Neuronal stem cell (in vitro differentiated cells): ENCODE data around the gene RAB6B.

Source experiments
- DNase-seq: peaks from one replicate; pipeline ENCODE4 v3.0.0-alpha.2; 2013; ENCODE audit warnings: low spot score
- H2AFZ ChIP-seq: one replicate; pipeline ENCODE4 v1.6.1; 2013; ENCODE audit warnings: mild to moderate bottlenecking, low read length, inconsistent platforms
- H2AK5ac ChIP-seq: 2 replicates; pipeline ENCODE4 v1.6.1; 2013; ENCODE audit warnings: low read depth, mild to moderate bottlenecking, inconsistent platforms, low read length, moderate library complexity, mixed read lengths
- H2BK120ac ChIP-seq: 2 replicates; pipeline ENCODE4 v1.6.1; 2013; ENCODE audit warnings: low read depth, mild to moderate bottlenecking, inconsistent platforms, low read length, moderate library complexity, mixed read lengths
- H2BK12ac ChIP-seq: one replicate; pipeline ENCODE4 v1.6.1; 2013; ENCODE audit warnings: low read length, inconsistent platforms
- H2BK15ac ChIP-seq: 2 replicates; pipeline ENCODE4 v1.6.1; 2013; ENCODE audit warnings: mild to moderate bottlenecking, low read length, inconsistent platforms, mixed read lengths
- H2BK5ac ChIP-seq: one replicate; pipeline ENCODE4 v1.6.1; 2013; ENCODE audit warnings: inconsistent platforms, mild to moderate bottlenecking, low read length, moderate library complexity
- H3K14ac ChIP-seq: one replicate; pipeline ENCODE4 v1.6.1; 2013; ENCODE audit warnings: low read length, inconsistent platforms
- H3K18ac ChIP-seq: 2 replicates; pipeline ENCODE4 v1.6.1; 2013; ENCODE audit warnings: low read length, inconsistent platforms
- H3K23ac ChIP-seq: 2 replicates; pipeline ENCODE4 v1.6.1; 2013; ENCODE audit warnings: low read depth, mild to moderate bottlenecking, mixed read lengths, low read length, inconsistent platforms; ENCODE audit not compliant: poor library complexity
- H3K27ac ChIP-seq: replicated peaks from 3 replicates; pipeline ENCODE4 v1.5.1; 2013; ENCODE audit warnings: low read length, inconsistent platforms
- H3K27me3 ChIP-seq, 3 experiments: 2 replicates each; pipeline ENCODE4 v1.6.1; 2013; ENCODE audit warnings: low read length in 3 of 3, mild to moderate bottlenecking in 2 of 3, inconsistent platforms in 1 of 3, low read depth in 1 of 3, mixed read lengths in 1 of 3, moderate library complexity in 1 of 3; ENCODE audit not compliant: control insufficient read depth in 3 of 3, insufficient read depth in 3 of 3
- H3K36me3 ChIP-seq, 2 donors: replicated peaks in 1 of 2; 2 replicates each; pipeline ENCODE4 v1.6.1; 2013; ENCODE audit warnings: low read length in 2 of 2; ENCODE audit not compliant: control insufficient read depth in 2 of 2, insufficient read depth in 2 of 2
- H3K4ac ChIP-seq: 2 replicates; pipeline ENCODE4 v1.6.1; 2013; ENCODE audit warnings: inconsistent platforms, mild to moderate bottlenecking, low read length, moderate library complexity
- H3K4me1 ChIP-seq, 2 donors: 1 replicate in 1 of 2; 2 replicates in 1 of 2; pipeline ENCODE4 v1.6.1; 2013; ENCODE audit warnings: low read length in 2 of 2, low read depth in 1 of 2; ENCODE audit not compliant: control insufficient read depth in 2 of 2, insufficient read depth in 1 of 2
- H3K4me2 ChIP-seq: one replicate; pipeline ENCODE4 v1.6.1; 2013; ENCODE audit warnings: mild to moderate bottlenecking, low read length, inconsistent platforms; ENCODE audit not compliant: insufficient read depth, poor library complexity, severe bottlenecking
- H3K4me3 ChIP-seq, 2 donors: 2 replicates each; pipeline ENCODE4 v1.5.1; 2013; ENCODE audit warnings: low read length in 2 of 2, mild to moderate bottlenecking in 2 of 2, inconsistent platforms in 1 of 2, moderate library complexity in 1 of 2
- H3K79me1 ChIP-seq: one replicate; pipeline ENCODE4 v1.6.1; 2013; ENCODE audit warnings: low read depth, mild to moderate bottlenecking, inconsistent platforms, low read length, moderate library complexity
- H3K9ac ChIP-seq: one replicate; pipeline ENCODE4 v1.6.1; 2013; ENCODE audit warnings: mild to moderate bottlenecking, low read depth, low read length, inconsistent platforms; ENCODE audit not compliant: poor library complexity
- H3K9me3 ChIP-seq, 2 donors: replicated peaks in 1 of 2; 2 replicates each; pipeline versions ENCODE3 to v1.6.1; 2013; ENCODE audit warnings: low read length in 2 of 2, mild to moderate bottlenecking in 2 of 2, inconsistent platforms in 1 of 2, low read depth in 1 of 2, mixed read lengths in 1 of 2, moderate library complexity in 1 of 2; ENCODE audit not compliant: control insufficient read depth in 2 of 2, insufficient read depth in 1 of 2
- H4K8ac ChIP-seq: one replicate; pipeline ENCODE4 v1.6.1; 2013; ENCODE audit warnings: low read depth, mild to moderate bottlenecking, inconsistent platforms, low read length, moderate library complexity
- H4K91ac ChIP-seq: one replicate; pipeline ENCODE4 v1.6.1; 2013; ENCODE audit warnings: low read length, low read depth, mild to moderate bottlenecking, inconsistent platforms; ENCODE audit not compliant: poor library complexity
- WGBS, 2 donors: extraction: QIAGEN DNeasy Blood & Tissue Kit; methylation state at CpG; one replicate each; pipeline ENCODE4 v1.1.7; 2013; ENCODE audit warnings: missing lambda C conversion rate in 2 of 2, mixed read lengths in 1 of 2; ENCODE audit not compliant: insufficient read length in 2 of 2, insufficient replicate concordance in 1 of 2; ENCODE audit errors: extremely low coverage in 2 of 2; 5-methylcytosine and 5-hydroxymethylcytosine counted together

RAB6B gene

GRCh38 chr3:133824961-133825485 lies 70.7 kb downstream of the RAB6B start:
- no peak overlapping the region for H4K8ac ChIP-seq
- no peak overlapping the region for H2AK5ac ChIP-seq
- H3K4me1 ChIP-seq = peaks cover 0 to 5% of the 10 kb centered on the region in 2 donors
- no peak overlapping the region for H2BK15ac ChIP-seq
- H3K14ac ChIP-seq = no peak overlapping the region
- no peak overlapping the region for H2BK12ac ChIP-seq
- no peaks in the 10 kb centered on the region for H3K9me3 ChIP-seq
- no peak overlapping the region for H2BK120ac ChIP-seq
- H3K18ac ChIP-seq = no peak overlapping the region
- H4K91ac ChIP-seq = no peak overlapping the region
- no peak overlapping the region for H3K4me2 ChIP-seq
- no CpG with 5 or more reads among the region's 8 CpGs for WGBS, 2 donors
- H3K27ac ChIP-seq = no peak overlapping the region
- peaks cover 22 to 35% of the 10 kb centered on the region in 2 donors for H3K36me3 ChIP-seq
- H2AFZ ChIP-seq = no peak overlapping the region
- H3K23ac ChIP-seq = no peak overlapping the region
- peaks cover 0 to 4% (median 0%) of the 10 kb centered on the region in 3 experiments for H3K27me3 ChIP-seq
- no peak overlapping the region for H2BK5ac ChIP-seq
- no peak overlapping the region for H3K9ac ChIP-seq
- H3K4ac ChIP-seq = no peak overlapping the region
- no peak for DNase-seq
- no peaks in the 10 kb centered on the region for H3K79me1 ChIP-seq
- H3K4me3 ChIP-seq = no peak overlapping the region

DNA sequence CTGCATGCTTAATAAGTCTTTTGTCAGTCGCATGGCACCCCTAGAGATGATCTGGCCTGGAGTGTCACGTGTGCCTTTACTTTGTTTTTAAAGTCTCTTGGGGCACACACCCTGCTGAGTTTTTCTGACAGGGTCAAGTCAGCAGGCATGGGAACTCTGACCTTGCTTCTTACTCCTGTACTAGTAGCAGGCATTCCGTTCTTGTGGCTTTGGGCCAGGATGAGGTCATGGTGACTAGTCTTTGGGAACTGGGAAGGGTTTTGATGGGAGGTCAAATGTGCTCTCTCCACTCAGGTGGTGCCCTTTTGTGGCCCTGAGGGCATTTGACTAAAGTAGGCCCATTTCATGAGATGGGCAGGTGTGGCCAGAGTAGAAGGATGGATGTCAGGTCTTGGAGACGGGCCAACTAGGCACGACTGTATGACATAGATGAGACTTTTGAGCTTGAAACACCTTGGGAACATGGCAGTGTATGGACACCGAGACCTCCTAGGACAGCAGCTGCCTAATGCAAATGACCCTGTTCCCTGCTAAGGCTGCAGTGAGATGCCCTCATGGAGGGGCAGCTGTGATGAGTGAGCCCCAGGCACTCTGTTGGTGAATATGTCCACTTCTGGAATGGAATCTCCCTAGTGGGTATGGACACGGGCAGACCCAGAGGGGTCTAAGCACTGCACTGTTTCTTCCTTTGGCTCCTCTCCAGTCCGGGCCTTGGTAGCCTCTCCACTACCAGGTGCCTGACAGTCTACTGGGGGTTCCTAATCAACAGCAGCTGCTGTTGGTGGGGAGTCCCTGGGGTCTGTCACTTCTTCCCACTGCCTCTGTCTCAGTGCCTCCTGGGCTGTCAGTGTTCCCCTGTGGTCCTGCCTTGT lies 73.7 kb downstream of the RAB6B start:
- Histone ChIP-seq H3K27ac (no peak overlapping the region), H3K4me3 (no peak overlapping the region)
- no CpG with 5 or more reads among the region's 8 CpGs for WGBS, 2 donors

GRCh38 chr3:133820889-133821675 lies 74.6 kb downstream of the RAB6B start:
- Histone ChIP-seq H2AFZ (no peak overlapping the region), H2BK5ac (no peak overlapping the region), H4K8ac (no peak overlapping the region), H3K4me2 (no peak overlapping the region), H3K4me3 (no peak overlapping the region), H3K9ac (no peak overlapping the region), H3K14ac (peak overlapping the region; percentile 42), H2BK120ac (no peak overlapping the region), H3K36me3 (peaks cover 28 to 69% of the 10 kb centered on the region in 2 donors), H3K27me3 (no peaks in the 10 kb centered on the region), H2AK5ac (no peak overlapping the region), H4K91ac (no peak overlapping the region), H3K23ac (no peak overlapping the region), H3K27ac (no peak overlapping the region), H3K9me3 (no peaks in the 10 kb centered on the region), H2BK12ac (no peak overlapping the region), H3K18ac (no peak overlapping the region), H3K4ac (no peak overlapping the region), H3K4me1 (peaks cover 0 to 5% of the 10 kb centered on the region in 2 donors), H2BK15ac (no peak overlapping the region), H3K79me1 (no peaks in the 10 kb centered on the region)
- no CpG with 5 or more reads among the region's 3 CpGs for WGBS, 2 donors
- DNase-seq = no peak

More for the DNA sequence above, 73.7 kb downstream of the RAB6B start:
- H3K4me2 ChIP-seq = no peak overlapping the region
- no peak overlapping the region for H2BK12ac ChIP-seq
- H3K36me3 ChIP-seq = peaks cover 26 to 60% of the 10 kb centered on the region in 2 donors
- H3K14ac ChIP-seq = no peak overlapping the region
- DNase-seq = no peak
- no peak overlapping the region for H2BK120ac ChIP-seq
- H3K9ac ChIP-seq = no peak overlapping the region
- no peaks in the 10 kb centered on the region for H3K9me3 ChIP-seq
- H2AFZ ChIP-seq = no peak overlapping the region
- H2BK5ac ChIP-seq = no peak overlapping the region
- H3K23ac ChIP-seq = no peak overlapping the region
- H3K4ac ChIP-seq = no peak overlapping the region
- H4K91ac ChIP-seq = no peak overlapping the region
- peaks cover 0 to 5% of the 10 kb centered on the region in 2 donors for H3K4me1 ChIP-seq
- H3K79me1 ChIP-seq = no peaks in the 10 kb centered on the region
- no peak overlapping the region for H2BK15ac ChIP-seq
- H3K18ac ChIP-seq = no peak overlapping the region
- H2AK5ac ChIP-seq = no peak overlapping the region
- no peaks in the 10 kb centered on the region for H3K27me3 ChIP-seq
- H4K8ac ChIP-seq = no peak overlapping the region

GRCh38 chr3:133820129-133820528 lies 75.6 kb downstream of the RAB6B start:
- DNase-seq = no peak
- H2BK15ac ChIP-seq = no peak overlapping the region
- H3K4ac ChIP-seq = no peak overlapping the region
- no peak overlapping the region for H2AFZ ChIP-seq
- no CpG with 5 or more reads among the region's 4 CpGs for WGBS, 2 donors
- H3K18ac ChIP-seq = no peak overlapping the region
- no peak overlapping the region for H2BK5ac ChIP-seq
- peaks cover 24 to 79% of the 10 kb centered on the region in 2 donors for H3K36me3 ChIP-seq
- H2BK120ac ChIP-seq = no peak overlapping the region
- no peak overlapping the region for H3K23ac ChIP-seq
- no peaks in the 10 kb centered on the region for H3K79me1 ChIP-seq
- H3K4me3 ChIP-seq = no peak overlapping the region
- no peak overlapping the region for H3K14ac ChIP-seq
- H3K9ac ChIP-seq = no peak overlapping the region
- no peak overlapping the region for H3K4me2 ChIP-seq
- H4K91ac ChIP-seq = no peak overlapping the region
- no peak overlapping the region for H2BK12ac ChIP-seq
- H2AK5ac ChIP-seq = no peak overlapping the region
- no peak overlapping the region for H4K8ac ChIP-seq
- no peaks in the 10 kb centered on the region for H3K9me3 ChIP-seq
- H3K27me3 ChIP-seq = no peaks in the 10 kb centered on the region
- H3K27ac ChIP-seq = no peak overlapping the region
- H3K4me1 ChIP-seq = peaks cover 0 to 5% of the 10 kb centered on the region in 2 donors
